DND-41 (cell line): ENCODE results near the gene ELMO2.

Experiments
- ATAC-seq: fragments of 200-7000 bp; cut with Tn5 transposase; 3 replicates; pipeline ENCODE4 v1.9.1; 2021; ENCODE audit warnings: low read depth; ENCODE audit not compliant: insufficient read depth
- DNase-seq: peaks from one replicate; pipeline ENCODE4 v3.0.0-alpha.2; 2020
- H2AFZ ChIP-seq: 2 replicates; pipeline ENCODE4 v1.6.0; 2012; ENCODE audit warnings: low read depth, low read length
- H3K27ac ChIP-seq: 2 replicates; pipeline ENCODE4 v1.5.1; 2012; ENCODE audit warnings: low read length, inconsistent platforms
- H3K27me3 ChIP-seq: fragments of 200-600 bp; sonication (generic); 2 replicates; pipeline ENCODE4 v1.6.0; 2012; ENCODE audit warnings: low read length, mild to moderate bottlenecking, inconsistent platforms; ENCODE audit not compliant: insufficient read depth, poor library complexity
- H3K36me3 ChIP-seq: 2 replicates; pipeline ENCODE4 v1.5.1; 2012; ENCODE audit warnings: low read length, inconsistent platforms; ENCODE audit not compliant: insufficient read depth
- H3K4me1 ChIP-seq: 2 replicates; pipeline ENCODE4 v1.5.1; 2012; ENCODE audit warnings: mild to moderate bottlenecking, low read length; ENCODE audit not compliant: insufficient read depth
- H3K4me2 ChIP-seq: 2 replicates; pipeline ENCODE4 v1.6.0; 2012; ENCODE audit warnings: mild to moderate bottlenecking, moderate library complexity, low read length, inconsistent platforms; ENCODE audit not compliant: insufficient read depth
- H3K4me3 ChIP-seq, 2 experiments: fragments of 200-600 bp in 1 of 2; shearing (Covaris generic) in 1 of 2; 2 replicates each; pipeline ENCODE4 v1.5.1; 2012 to 2016; ENCODE audit warnings: inconsistent platforms in 2 of 2, low read length in 2 of 2, mild to moderate bottlenecking in 2 of 2, low read depth in 1 of 2, moderate library complexity in 1 of 2
- H3K79me2 ChIP-seq: 2 replicates; pipeline ENCODE4 v1.6.0; 2012; ENCODE audit warnings: low read length, inconsistent platforms; ENCODE audit not compliant: insufficient read depth
- H3K9ac ChIP-seq: 2 replicates; pipeline ENCODE4 v1.6.0; 2012; ENCODE audit warnings: low read depth, mild to moderate bottlenecking, inconsistent platforms, low read length, moderate library complexity
- H3K9me3 ChIP-seq: 2 replicates; pipeline ENCODE4 v1.5.1; 2012; ENCODE audit warnings: low read length, moderate library complexity, mild to moderate bottlenecking, inconsistent platforms; ENCODE audit not compliant: insufficient read depth, severe bottlenecking
- H4K20me1 ChIP-seq: 2 replicates; pipeline ENCODE4 v1.6.0; 2012; ENCODE audit warnings: low read length; ENCODE audit not compliant: insufficient read depth
- EZH2 ChIP-seq: IDR thresholded peaks from 3 replicates; pipeline ENCODE4 v1.6.1; 2012; ENCODE audit warnings: borderline replicate concordance, low read depth, mild to moderate bottlenecking, moderate library complexity, low read length, inconsistent platforms; ENCODE audit not compliant: severe bottlenecking
- TF ChIP-seq, protein P1 (sequence below): IDR thresholded peaks from 2 replicates; pipeline ENCODE4 v1.5.1; 2012; ENCODE audit warnings: borderline replicate concordance, low read length, moderate library complexity, mild to moderate bottlenecking; ENCODE audit not compliant: poor library complexity, severe bottlenecking; ENCODE audit errors: extremely low read depth

Gene ELMO2

GRCh38 chr20:46355778-46356177 lies 50.6 kb downstream of the ELMO2 start:
- ATAC-seq (no peak), DNase-seq (no peak)
- TF ChIP-seq, protein P1, sequence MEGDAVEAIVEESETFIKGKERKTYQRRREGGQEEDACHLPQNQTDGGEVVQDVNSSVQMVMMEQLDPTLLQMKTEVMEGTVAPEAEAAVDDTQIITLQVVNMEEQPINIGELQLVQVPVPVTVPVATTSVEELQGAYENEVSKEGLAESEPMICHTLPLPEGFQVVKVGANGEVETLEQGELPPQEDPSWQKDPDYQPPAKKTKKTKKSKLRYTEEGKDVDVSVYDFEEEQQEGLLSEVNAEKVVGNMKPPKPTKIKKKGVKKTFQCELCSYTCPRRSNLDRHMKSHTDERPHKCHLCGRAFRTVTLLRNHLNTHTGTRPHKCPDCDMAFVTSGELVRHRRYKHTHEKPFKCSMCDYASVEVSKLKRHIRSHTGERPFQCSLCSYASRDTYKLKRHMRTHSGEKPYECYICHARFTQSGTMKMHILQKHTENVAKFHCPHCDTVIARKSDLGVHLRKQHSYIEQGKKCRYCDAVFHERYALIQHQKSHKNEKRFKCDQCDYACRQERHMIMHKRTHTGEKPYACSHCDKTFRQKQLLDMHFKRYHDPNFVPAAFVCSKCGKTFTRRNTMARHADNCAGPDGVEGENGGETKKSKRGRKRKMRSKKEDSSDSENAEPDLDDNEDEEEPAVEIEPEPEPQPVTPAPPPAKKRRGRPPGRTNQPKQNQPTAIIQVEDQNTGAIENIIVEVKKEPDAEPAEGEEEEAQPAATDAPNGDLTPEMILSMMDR: no peak
- no peak for TF ChIP-seq EZH2
- Histone ChIP-seq H3K9ac (no peak overlapping the region), H3K27me3 (no peaks in the 10 kb centered on the region), H3K4me3 (no peak overlapping the region), H3K36me3 (peaks cover 88% of the 10 kb centered on the region), H2AFZ (no peak overlapping the region), H4K20me1 (peaks cover 58% of the 10 kb centered on the region), H3K9me3 (no peaks in the 10 kb centered on the region), H3K79me2 (peaks cover 16% of the 10 kb centered on the region), H3K27ac (no peak overlapping the region), H3K4me2 (no peak overlapping the region), H3K4me1 (no peaks in the 10 kb centered on the region)

GRCh38 chr20:46354920-46355654 lies 51.3 kb downstream of the ELMO2 start:
- TF ChIP-seq, protein P1: no peak
- TF ChIP-seq EZH2: no peak
- Histone ChIP-seq H3K4me2 (no peak overlapping the region), H3K4me1 (no peaks in the 10 kb centered on the region)

GRCh38 chr20:46354207-46354555 lies 52.2 kb downstream of the ELMO2 start:
- H3K9ac ChIP-seq: no peak overlapping the region
- no peaks in the 10 kb centered on the region for H3K9me3 ChIP-seq
- no peak overlapping the region for H2AFZ ChIP-seq
- H3K27me3 ChIP-seq: no peaks in the 10 kb centered on the region
- DNase-seq: no peak
- peaks cover 52% of the 10 kb centered on the region for H4K20me1 ChIP-seq
- no peak overlapping the region for H3K27ac ChIP-seq
- H3K4me3 ChIP-seq: no peak overlapping the region
- peaks cover 4% of the 10 kb centered on the region; the same call in 1 of the 2 replicates for H3K79me2 ChIP-seq
- H3K4me1 ChIP-seq: no peaks in the 10 kb centered on the region
- no peak overlapping the region for H3K4me2 ChIP-seq
- H3K36me3 ChIP-seq: peaks cover 91% of the 10 kb centered on the region
- TF ChIP-seq EZH2: no peak
- TF ChIP-seq, protein P1: no peak
- no peak for ATAC-seq

More at GRCh38 chr20:46354920-46355654, 51.3 kb downstream of the ELMO2 start:
- H3K36me3 ChIP-seq: peaks cover 93% of the 10 kb centered on the region
- peaks cover 13% of the 10 kb centered on the region for H3K79me2 ChIP-seq
- ATAC-seq: no peak
- peaks cover 58% of the 10 kb centered on the region for H4K20me1 ChIP-seq
- no peak overlapping the region for H3K4me3 ChIP-seq
- H3K27me3 ChIP-seq: no peaks in the 10 kb centered on the region
- H3K27ac ChIP-seq: no peak overlapping the region
- H2AFZ ChIP-seq: no peak overlapping the region
- no peaks in the 10 kb centered on the region for H3K9me3 ChIP-seq
- no peak overlapping the region for H3K9ac ChIP-seq
- no peak for DNase-seq
